Inferior parietal cortex (tissue), 1 donor: Measurements from ENCODE around the gene COBL.
"Not testable (repeated sequence)": the region's sequence is repeated elsewhere in the genome, so short reads cannot be mapped to it uniquely, and the experiment has no call there.

Experiments used
- DNase-seq: peaks from one replicate; pipeline ENCODE4 v3.0.0-alpha.2; 2016; ENCODE audit errors: extremely low spot score

COBL gene

DNA sequence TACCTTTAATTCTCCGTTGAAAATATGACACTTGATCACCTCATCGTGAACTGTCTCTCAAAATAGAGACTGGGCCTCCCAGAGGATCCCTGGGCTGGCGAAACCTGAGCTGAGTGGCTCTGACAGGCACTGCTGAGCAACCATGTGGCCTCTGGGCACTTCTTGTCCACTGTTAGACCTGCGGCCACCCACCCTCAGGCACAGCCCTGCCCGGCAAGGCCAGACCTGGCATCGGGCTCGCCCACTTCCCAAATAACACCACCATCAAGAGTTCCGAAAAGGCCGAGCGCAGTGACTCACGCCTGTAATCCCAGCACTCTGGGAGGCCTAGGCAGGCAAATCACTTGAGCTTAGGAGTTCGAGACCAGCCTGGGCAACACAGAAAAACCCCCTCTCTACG is 82.5 kb downstream of the COBL start:
- no peak for DNase-seq

DNA sequence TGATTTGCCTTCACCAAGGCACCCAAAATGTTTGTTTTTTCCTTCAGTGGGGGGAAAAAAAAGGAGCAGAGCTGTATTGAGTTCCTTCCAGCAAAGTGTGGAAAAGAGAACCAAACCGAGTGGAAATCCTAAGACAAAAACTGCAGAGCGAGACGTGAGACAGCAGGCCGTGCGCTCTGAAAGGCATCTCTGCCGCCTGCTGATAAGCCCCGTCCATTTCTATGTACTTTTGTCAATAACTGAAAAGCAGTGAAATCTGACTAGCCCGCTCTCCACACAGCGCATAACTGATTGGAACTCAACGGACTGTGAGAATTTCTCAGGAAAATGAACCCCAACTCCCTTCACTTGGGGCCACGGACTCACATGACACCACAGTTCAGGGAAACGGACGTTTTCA is 83.2 kb downstream of the COBL start:
- DNase-seq: no peak

DNA sequence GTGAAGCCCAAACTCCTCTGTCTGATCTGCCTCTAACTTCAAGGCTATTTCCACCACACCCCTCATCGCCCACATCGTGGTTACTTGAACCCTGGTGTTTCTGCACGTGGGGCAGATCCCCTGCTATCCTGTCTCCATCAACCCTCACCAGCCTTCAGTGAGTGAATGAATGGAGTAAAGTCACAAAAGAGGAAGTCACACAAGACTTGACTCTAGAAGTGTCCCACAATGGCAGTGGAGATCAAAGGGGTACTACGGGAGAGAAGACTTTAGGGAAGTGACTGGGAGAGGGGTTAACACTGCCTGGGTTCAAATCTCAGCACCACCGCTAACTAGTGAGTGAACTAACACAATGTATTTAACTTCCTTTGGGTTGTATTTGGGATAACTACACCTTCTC is 85.9 kb downstream of the COBL start:
- DNase-seq: no peak

DNA sequence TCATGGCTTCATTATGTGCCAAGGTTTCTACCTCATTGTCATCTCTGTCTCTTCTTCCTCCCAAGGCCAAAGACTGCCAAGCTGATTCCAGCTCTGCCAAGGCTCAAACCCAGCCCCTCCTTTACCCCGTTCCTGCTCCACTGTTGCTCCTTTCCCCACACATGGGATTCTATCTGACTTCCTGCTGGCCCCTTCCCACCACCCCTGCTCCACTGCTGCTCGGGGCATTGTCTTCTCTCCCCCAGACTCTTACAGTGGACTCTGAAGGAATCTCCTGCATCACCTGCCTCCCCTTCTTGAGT is 86.3 kb downstream of the COBL start:
- no peak for DNase-seq

DNA sequence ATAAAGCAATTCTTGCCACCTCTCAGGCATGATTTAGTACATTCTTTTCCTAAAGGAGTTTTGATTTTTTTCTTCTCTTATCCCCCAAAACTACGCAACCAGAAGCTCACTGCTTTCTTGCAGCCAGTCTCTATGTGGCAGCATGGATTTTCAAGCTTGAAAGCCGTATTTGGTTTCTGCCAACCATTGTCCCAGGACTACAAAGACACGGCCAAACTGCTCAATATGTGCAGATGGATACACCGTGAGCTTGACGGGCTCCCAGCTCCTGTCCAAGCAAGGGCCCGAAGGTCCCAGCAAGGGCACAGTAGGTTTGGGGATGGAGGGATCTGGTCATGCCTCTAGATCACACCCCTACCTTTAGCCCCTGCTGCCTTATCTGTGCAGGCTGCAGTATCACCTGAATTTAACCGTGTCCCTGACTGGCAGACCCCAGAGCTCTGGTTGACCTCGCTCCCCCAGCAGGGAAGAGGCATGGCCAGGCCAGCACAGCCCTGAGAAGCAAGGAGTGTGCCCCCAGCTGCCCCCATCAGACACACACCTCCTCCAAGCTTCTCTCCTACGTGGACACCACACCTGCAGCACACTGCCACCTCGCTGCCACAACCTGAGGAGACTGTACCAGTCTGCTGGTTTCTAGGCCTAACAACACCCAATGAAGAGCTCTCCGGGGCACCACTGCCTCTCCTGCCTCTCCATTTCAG is 86.8 kb downstream of the COBL start:
- DNase-seq: no peak

DNA sequence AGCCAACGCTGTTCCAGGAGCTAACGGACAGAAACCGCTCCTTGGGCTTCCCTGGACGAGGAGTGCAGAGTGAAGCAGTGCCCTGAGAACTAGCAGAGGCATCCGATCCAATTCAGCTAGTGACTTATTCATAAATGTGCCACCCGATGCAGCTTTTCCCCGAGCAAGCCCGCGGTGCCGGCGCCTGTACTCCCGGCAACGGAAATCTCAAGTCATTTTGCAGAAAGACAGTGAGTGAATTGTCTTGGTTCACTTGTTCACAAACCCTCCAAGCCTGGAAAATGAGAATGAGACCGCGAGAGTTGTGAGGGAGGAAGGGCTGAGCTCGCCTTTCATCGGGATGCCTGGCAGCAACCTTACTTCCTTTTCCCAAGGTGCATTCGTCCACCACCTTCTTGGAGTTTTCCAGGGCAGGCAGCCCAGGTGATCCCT is 87.5 kb downstream of the COBL start:
- no peak for DNase-seq

DNA sequence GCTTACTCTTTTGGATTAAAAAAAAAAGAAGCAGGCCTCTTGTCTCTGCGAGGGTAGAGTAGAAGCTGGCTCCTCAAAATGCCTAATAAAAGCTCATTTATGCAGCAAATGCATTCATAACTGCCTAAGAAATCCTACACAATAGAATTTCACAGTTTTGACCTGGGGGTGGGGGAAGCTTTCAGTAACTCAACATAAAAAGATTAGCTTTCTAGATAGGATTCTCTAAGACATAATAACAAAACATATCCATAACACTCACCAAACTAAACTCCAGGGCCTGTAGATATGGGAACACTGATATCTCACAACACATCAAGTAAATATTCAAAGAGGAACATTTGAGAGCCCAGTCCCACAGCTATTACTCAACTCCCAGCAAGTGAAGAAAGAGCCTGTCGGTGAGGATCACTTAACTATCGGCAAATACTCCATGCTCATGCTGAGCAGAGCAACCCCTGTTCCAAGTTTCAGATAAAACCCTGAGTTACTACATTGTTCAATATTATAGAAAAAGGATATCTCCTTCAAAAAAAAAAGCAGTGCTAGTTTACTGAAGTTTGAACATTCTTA is 88.1 kb downstream of the COBL start:
- DNase-seq: no peak

DNA sequence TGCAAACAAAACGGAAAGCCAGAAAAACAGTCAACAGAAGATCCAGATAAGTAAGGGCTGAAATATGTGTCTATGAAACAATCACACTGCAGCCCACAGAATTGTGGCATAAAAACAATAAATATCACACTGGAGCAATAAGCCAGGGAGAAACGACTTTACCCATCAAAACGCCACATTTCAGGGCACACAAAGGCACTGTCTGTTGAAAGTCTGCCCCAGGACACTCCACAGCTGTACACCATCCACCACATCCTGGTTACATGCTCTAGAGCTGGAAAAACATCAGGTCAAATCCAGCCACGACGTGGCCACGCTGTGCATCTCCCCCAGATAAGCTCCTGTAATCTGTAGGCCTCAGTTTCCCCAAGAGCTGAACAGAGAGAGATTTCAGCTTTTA is 88.7 kb downstream of the COBL start:
- no peak for DNase-seq

DNA sequence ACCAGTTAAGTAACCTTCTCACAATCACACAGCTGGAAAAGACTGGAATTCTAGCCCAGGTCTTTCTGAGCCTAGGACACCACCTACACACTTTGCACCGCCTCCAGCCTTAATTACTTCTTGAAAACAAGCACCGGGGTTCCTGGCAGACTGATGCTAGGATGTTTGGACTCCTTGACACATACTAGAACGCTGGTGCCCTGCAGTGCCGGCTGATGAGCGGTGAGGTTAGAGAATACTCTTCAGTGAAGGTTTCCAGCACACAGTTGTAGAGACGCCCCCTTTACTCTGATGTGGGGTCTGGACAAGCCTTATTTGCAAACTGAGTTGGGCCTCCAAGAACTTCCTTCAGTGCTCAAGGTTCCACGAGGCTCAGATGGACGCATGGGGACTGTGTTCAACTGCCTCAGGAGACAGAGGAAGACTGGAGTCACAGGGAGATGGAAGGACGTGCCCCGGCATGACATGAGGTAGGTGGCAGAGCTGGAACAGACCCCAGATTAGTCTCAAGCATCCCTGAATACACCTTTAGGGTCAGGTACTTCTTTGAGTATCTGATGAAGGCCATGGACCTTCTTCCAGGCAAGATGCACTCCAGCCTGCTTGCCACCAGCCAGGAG is 89.6 kb downstream of the COBL start:
- no peak for DNase-seq

DNA sequence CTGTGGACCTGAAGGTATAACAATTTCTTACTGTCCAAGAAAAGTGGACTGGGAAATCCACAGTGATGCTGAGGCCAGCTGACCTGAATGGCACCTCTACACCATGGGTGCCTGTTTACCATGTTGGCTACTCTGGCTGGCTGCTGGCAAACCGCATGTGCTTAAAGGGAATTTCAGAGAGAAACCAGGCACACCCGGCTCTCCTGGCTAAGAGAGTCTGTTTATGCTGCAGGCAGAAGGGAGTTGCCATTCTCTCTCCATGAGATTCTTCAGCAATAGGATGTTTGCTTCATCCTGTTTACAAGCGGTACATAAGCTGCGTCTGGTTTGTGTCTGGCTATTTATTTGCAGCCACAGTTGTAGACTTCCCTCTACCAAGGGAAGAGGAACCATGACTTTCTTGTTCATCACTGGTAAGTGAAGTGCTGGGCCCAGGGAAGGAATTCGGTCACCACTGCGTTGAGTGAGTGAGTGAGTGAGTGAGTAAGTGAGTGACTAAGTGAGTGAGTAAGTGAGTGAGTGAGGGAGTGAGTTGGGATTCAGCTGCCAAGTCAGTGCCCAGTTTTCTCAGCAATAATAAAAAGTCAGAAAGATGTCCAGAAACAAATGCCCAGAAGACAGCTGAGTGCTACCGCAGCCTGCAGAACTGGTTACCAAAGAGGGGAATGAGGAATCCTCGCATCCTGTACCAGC is 90.4 kb downstream of the COBL start:
- DNase-seq: no peak

DNA sequence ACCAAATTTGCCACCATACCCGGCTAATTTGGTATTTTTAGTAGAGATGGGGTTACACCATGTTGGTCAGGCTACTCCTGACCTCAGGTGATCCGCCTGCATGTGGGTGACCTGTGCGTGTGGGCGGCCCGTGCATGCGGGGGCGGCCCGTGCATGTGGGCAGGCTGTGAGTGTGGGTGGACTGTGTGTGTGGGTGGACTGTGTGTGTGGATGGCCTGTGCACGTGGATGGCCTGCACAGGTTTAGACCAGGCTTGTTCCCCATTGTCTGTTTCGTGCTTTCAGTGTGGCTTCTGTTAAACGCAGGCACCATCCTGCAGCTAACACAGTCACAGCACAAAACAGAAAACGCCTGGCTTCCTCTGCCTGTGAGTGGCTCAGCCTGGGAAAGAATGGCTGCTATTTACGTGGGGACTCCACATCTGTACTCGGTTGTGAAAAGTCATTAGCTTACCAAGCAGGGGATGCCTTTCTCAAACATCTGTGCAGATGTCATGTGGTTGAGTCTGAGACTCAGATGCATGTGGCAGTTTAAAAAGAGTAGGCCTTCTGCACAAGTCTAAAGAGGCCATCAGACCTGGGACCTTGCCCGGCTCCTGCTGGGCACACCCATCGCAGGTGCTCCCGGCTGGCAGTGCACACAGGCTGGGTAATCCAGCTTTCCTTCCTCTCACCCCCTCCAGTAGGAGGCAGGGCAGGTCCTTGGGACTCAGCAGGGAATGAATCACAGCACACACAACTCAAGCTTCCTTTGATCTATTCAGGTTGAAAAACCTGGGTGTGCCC is 91.6 kb downstream of the COBL start:
- no peak for DNase-seq

DNA sequence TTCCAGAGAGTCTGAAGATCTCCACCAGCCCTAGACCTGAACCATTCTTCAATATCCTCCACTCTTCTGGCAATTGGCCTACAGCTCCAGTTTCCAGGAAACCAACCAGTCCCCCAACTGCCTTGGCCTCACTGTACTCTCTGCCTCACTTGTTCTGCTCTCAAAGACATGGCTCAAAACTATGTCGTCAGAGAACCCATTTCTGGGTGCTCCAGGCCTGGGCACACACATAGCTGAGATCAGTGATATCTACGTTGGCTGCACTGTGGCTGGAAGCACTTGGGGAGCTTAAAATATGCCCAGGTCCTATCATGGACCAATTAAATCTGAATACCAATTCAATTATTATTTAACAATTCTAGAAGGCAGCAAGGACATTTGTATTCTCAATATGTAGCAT is 93.1 kb downstream of the COBL start:
- DNase-seq: no peak

DNA sequence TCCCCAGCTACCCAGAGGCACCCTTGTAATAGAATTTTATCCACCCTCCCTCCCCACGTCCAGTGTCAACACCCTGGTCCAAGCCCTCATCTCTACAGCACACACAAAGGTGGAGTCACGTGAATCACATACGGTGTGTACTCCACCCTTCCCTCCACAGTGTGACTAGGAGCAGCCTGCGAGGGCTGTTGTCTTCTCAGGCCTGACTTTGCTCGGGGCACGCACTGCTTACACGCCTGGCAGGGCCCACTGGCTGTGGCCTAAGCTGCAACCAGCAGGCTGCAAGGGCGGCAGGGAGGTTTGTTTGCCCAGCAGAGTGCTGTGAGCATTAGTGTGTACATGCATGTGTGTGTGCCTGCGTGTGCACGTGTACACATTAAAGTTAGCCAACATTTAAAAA is 93.7 kb downstream of the COBL start:
- DNase-seq: no peak

DNA sequence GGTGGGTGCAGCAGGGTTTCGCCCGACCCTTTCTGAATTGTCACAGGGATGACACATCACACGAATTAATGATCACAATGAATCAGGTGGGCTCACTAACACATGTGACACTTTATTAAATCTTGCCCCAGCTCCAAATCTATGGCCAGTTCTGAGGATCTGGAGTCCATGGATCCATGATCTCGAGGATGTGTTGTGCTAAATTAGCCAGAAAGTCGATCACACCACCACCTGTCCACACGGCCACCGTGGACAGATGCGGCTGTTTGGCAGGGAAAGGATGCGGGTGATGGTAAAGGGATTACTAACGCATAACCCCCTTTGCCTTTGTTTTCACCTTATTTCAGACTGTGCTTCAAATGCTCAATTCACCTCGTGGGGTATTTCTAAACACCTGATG is 96.4 kb downstream of the COBL start:
- DNase-seq: no peak

DNA sequence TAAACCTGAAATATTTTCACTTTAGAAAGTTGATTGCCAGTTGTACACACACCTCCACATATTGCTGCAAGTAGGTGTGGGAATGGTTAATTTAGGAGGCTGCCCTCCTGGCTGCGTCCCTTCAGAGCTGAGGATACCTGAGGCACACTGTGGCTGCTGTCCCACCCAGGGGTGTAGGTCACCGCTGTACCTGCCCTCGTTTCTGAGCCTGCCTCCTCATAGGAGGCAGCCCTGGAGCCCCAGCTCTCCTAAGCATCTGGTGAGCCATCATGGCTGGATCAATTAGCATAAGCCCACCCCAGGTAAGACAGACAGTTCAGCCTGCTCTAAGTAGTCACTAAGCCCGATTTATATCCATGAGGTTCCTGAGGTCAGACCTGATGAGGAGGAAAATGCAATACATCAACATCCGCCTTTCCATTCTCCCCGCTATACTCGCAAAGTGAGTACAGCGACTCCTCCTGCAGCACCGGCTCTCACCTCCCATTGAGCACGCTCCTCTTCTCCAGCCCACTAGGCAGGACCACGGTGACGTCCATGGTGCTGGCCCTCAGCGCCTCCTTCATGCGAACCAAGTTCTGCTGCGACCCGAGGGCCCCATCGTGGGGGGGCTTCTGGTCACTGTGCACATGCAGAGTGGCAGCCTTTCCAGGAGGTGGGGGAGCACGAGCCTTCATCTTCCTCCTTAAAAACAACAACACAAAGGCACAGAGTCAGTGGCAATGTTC is 97.2 kb downstream of the COBL start:
- no peak for DNase-seq

DNA sequence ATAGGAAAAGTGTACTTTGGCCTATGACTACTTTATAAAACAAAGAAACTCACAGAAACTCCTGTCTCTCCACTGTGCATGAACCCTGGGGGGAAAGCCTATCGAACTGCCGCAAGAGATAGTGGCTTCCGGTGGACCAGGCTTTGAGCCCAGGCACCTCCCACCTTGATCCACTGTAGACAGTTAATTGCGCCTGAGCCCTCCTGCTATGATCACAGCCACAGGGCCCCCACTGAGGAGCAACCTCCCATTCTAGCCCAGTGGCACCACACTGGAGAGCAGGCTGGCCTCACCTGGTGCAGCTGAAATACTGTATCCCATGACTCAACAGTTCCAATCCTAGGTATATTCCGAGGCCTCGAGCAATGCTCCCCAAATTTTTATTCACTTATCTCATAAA is 98.8 kb downstream of the COBL start:
- no peak for DNase-seq

DNA sequence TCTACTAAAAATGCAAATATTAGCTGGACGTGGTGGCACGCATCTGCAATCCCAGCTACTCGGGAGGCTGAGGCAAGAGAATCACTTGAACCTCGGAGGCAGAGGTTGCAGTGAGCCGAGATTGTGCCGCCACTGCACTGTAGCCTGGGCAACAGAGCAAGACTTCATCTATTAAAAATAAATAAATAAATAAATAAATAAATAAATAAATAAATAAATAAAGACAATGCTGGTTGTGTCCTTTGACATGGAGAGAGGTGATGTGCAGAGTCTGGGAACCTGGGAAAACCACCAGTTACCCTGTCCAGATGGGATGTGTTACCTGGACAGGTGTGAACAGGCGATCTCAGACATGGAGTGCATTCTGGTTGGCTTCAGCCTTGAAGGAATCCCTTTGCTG is 102.5 kb downstream of the COBL start:
- no peak for DNase-seq

DNA sequence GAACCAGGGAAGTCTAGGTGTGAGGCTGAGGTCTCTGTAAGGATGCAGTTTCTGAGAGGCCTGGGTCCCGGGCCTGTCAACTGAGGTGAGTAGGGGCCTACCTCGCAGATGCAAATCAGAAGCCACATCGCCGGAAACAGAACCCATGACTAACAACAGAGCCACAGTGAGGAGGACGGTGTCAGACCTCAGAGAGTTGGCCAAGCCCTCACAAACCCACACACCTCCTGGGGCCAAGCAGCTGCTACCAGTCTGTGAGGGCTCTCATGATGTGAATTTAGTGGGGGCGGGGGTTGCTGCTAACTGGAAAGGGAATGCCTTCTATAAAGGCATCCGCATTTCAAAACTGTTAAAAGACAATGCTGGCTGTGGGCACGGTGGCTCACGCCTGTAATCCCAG is 103.0 kb downstream of the COBL start:
- DNase-seq: no peak

DNA sequence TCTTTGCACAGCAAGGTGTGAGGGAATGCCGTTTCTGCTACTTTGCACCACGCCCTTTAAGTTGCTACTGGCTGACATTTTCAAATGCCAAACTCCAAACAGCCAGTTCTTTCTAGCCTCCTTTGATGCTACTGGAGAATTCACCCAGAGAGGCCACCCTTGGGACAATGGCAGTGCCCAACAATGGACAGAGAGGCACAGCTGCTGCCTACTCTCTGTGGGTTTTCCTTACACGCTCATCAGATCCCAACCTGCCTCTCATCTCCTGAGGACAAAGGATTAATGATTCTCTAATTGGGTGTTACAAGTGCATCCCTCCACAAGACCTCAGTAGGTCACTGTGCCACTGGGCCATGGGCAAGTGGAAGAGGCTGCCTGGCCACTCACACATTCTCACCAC is 105.8 kb downstream of the COBL start:
- DNase-seq: no peak

DNA sequence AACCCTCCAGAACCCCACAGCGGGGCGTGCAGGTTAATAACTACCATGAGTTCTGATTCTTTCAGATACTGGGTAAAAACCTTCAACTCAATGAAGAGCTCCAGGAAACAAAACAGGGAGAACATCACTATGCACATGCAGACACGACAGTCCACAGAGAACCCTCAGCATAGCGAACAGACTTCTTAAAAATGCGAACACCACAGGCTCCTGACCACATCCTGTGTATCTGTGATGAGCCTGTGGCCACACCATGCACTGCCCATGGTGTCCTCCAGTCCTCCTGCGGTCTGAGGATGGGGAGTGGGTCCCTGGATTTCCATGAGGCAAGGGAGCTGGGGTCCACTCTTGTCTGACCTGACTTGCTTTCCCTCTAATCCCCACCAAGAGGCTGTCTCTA is 107.2 kb downstream of the COBL start:
- no peak for DNase-seq

DNA sequence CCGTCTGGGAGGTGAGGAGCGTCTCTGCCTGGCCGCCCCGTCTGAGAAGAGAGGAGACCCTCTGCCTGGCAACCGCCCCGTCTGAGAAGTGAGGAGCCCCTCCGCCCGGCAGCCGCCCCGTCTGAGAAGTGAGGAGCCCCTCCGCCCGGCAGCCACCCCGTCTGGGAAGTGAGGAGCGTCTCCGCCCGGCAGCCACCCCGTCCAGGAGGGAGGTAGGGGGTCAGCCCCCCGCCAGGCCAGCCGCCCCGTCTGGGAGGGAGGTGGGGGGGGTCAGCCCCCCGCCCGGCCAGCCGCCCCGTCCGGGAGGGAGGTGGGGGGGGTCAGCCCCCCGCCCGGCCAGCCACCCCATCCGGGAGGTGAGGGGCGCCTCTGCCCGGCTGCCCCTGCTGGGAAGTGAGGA is 108.5 kb downstream of the COBL start:
- DNase-seq: not testable (repeated sequence)

DNA sequence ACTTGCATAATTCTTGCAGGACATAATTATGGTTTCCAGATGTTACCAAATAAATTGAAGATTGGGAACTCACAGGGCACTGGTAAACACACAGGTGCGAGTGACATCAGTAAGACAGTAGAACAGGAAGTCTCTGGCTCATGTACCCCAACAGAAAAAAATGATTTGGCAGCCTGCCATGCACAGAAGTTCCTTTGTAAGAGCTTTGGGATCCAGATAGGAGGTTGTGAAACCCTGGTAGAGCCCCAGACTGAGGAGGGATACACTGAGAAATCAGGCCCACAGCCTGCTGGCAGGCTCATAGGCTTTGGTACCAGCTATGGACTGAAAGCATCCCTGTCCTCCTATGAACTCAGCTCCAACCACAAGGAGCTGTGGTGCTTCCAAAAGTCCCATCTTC is 118.0 kb downstream of the COBL start:
- no peak for DNase-seq
